KMS-11 (cell line): ENCODE results near the gene TP63.

Experiments used
- H2AFZ ChIP-seq: fragments of 200-600 bp; sonication (generic); 2 replicates; pipeline ENCODE4 v1.6.1; 2016; ENCODE audit warnings: antibody characterized with exemption, mixed run types, low read depth
- H3K27ac ChIP-seq: fragments of 200-600 bp; sonication (generic); 2 replicates; pipeline ENCODE4 v1.6.1; 2016; ENCODE audit warnings: mild to moderate bottlenecking, mixed run types
- H3K27me3 ChIP-seq: fragments of 200-600 bp; sonication (generic); 2 replicates; pipeline ENCODE4 v1.6.1; 2017; ENCODE audit warnings: mild to moderate bottlenecking, low read depth, mixed run types, moderate library complexity; ENCODE audit not compliant: insufficient read depth
- H3K36me3 ChIP-seq: fragments of 200-600 bp; sonication (generic); 2 replicates; pipeline ENCODE4 v1.6.1; 2017; ENCODE audit warnings: mild to moderate bottlenecking, mixed run types; ENCODE audit not compliant: insufficient read depth
- H3K4me1 ChIP-seq: fragments of 200-600 bp; sonication (generic); 2 replicates; pipeline ENCODE4 v1.6.1; 2016; ENCODE audit warnings: mild to moderate bottlenecking, low read depth, mixed run types; ENCODE audit not compliant: poor library complexity, severe bottlenecking
- H3K4me2 ChIP-seq: fragments of 200-600 bp; sonication (generic); 2 replicates; pipeline ENCODE4 v1.7.0; 2016; ENCODE audit warnings: mild to moderate bottlenecking, mixed run types
- H3K4me3 ChIP-seq: fragments of 200-600 bp; sonication (generic); IDR thresholded peaks from 2 replicates; pipeline ENCODE4 v1.6.1; 2017; ENCODE audit warnings: low read depth, low read length, mixed read lengths; ENCODE audit not compliant: insufficient read depth
- H3K79me2 ChIP-seq: fragments of 200-600 bp; sonication (generic); 2 replicates; pipeline ENCODE4 v1.6.1; 2016; ENCODE audit warnings: low read depth, mixed run types; ENCODE audit not compliant: insufficient read depth
- H3K9ac ChIP-seq: fragments of 200-600 bp; sonication (generic); 2 replicates; pipeline ENCODE4 v1.6.1; 2016; ENCODE audit warnings: mild to moderate bottlenecking, mixed run types
- H4K20me1 ChIP-seq: fragments of 200-600 bp; sonication (generic); 2 replicates; pipeline ENCODE4 v1.6.1; 2016; ENCODE audit warnings: mild to moderate bottlenecking, mixed run types; ENCODE audit not compliant: insufficient read depth
- CTCF ChIP-seq: fragments of 200-600 bp; sonication (generic); conservative IDR thresholded peaks from 2 replicates; pipeline ENCODE4 v1.6.1; 2017; ENCODE audit warnings: low read depth, mild to moderate bottlenecking, antibody characterized with exemption, low read length, moderate library complexity, mixed read lengths

The TP63 gene

GRCh38 chr3:189631373-189631408 is at the start of gene TP63:
TP63 (plus strand) TSS chr3:189631389; CDS start chr3:189631516, 127 bp downstream.
- Histone ChIP-seq H3K4me2 (peak within 1 kb of the TSS; percentile 44), H2AFZ (no peak within 1 kb of the TSS), H3K4me1 (peaks cover 19% of the 10 kb centered on the region), H3K27me3 (no peaks in the 10 kb centered on the region), H3K9ac (no peak within 1 kb of the TSS), H3K4me3 (no peak within 1 kb of the TSS), H3K27ac (no peak within 1 kb of the TSS), H3K36me3 (no peaks in the 10 kb centered on the region), H3K79me2 (no peaks in the 10 kb centered on the region), H4K20me1 (no peaks in the 10 kb centered on the region)
- no peak for TF ChIP-seq CTCF

DNA sequence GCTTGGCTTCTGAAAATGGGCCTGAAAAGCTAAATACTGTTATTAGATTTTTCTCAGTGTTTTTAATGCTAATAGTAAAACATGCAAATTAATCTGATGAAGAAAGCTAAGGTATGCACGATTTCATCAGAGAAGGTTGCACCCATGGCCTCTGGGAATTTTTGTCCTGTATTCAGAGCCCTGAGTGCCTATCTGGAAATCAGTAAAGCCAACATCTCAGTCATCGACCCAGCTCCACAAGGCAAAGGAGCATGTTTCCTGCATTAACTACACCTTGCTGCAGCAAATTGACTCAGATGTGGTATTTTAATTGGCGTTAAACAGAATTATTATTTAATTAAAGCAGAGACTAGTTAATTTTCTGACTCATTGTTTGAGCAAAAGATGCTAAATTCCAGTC is 49.0 kb upstream of the TP63 start:
- no peak overlapping the region for H3K4me3 ChIP-seq
- H3K36me3 ChIP-seq, result no peaks in the 10 kb centered on the region
- no peak overlapping the region for H3K9ac ChIP-seq
- H2AFZ ChIP-seq, result no peak overlapping the region
- no peak for TF ChIP-seq CTCF
- H4K20me1 ChIP-seq, result no peaks in the 10 kb centered on the region
- no peak overlapping the region for H3K4me2 ChIP-seq
- no peaks in the 10 kb centered on the region for H3K27me3 ChIP-seq
- peaks cover under 1% of the 10 kb centered on the region for H3K4me1 ChIP-seq
- no peaks in the 10 kb centered on the region for H3K79me2 ChIP-seq
- no peak overlapping the region for H3K27ac ChIP-seq

DNA sequence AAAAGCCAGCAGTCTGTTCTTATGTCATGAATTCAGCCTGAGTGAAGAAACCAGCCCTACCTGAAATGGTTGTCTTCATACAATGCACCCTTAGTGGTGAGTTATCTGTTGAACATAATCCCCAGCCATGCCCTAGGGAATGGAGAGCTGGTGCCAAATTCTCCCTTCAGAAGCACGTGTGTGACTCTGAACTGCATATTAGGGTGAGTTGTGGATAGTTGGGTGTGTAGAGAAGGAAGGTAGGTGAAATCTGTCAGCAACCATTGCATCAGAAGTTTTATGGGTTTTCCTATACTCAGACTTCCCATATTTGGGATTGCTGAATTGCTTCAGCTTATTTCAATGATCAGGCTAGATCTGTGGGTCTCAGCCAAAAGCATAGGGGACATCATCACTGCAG is 46.5 kb upstream of the TP63 start:
- H3K9ac ChIP-seq, result no peak overlapping the region
- no peak overlapping the region for H3K27ac ChIP-seq
- no peak for TF ChIP-seq CTCF
- H3K27me3 ChIP-seq, result no peaks in the 10 kb centered on the region
- no peaks in the 10 kb centered on the region for H4K20me1 ChIP-seq
- no peaks in the 10 kb centered on the region for H3K36me3 ChIP-seq
- H2AFZ ChIP-seq, result no peak overlapping the region
- H3K79me2 ChIP-seq, result no peaks in the 10 kb centered on the region
- H3K4me1 ChIP-seq, result no peaks in the 10 kb centered on the region
- no peak overlapping the region for H3K4me3 ChIP-seq
- no peak overlapping the region for H3K4me2 ChIP-seq

DNA sequence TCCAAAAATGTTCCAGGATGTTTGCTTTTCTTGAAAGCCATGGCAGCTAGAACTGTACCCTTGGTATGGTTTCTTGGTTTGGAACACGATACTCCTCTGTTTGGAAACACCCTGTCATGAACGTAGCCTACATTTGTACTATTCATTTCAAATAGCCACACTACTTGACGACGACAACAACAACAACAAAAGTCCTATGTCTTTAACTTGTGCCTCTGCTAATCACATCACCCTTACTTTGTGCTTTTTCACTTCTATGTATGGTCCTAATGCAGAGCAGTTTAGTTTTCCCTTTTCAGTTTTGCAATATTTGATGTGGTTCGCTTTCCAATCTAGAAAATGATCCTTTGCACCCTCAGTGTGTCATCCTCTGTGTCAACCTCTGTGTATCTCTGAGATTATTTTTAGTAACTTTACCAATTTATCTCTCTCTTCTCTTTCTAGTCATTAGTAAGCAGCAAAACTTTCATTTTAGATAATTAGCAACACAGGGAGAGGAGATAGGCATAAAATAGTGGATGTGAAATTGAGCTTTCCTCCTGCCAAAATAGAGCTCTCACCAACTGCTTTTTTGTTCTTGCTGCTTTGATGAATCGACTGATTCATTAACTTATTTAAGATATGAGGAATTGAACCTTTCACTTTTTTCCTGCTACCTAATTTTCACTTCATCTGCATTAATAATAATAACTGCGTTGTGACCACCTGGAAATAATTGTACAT is 44.1 kb upstream of the TP63 start:
- H3K27me3 ChIP-seq, result no peaks in the 10 kb centered on the region
- no peak overlapping the region for H2AFZ ChIP-seq
- no peak for TF ChIP-seq CTCF
- no peak overlapping the region for H3K4me3 ChIP-seq
- H3K4me1 ChIP-seq, result no peaks in the 10 kb centered on the region
- no peak overlapping the region for H3K4me2 ChIP-seq
- no peaks in the 10 kb centered on the region for H3K79me2 ChIP-seq
- H3K27ac ChIP-seq, result no peak overlapping the region
- H3K36me3 ChIP-seq, result no peaks in the 10 kb centered on the region
- no peak overlapping the region for H3K9ac ChIP-seq
- no peaks in the 10 kb centered on the region for H4K20me1 ChIP-seq

DNA sequence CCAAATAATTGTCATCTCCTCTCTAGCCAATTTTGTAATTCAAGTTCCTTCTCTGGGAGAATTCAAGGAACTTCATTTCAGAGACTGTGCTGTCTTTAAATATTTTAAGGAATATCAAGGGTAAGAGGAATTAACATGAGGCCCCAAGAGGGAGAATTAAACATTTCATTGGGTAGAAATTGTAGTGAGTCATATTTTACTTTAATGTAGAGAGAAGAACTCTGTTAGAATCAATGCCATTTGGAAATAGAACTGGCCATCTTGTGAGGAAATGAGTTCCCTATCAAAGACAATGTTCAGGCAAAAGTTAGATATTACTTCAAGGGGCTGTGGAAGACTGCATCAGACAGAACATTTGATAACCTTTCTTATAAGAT is 43.5 kb upstream of the TP63 start:
- H3K9ac ChIP-seq, result no peak overlapping the region
- no peaks in the 10 kb centered on the region for H3K36me3 ChIP-seq
- no peak for TF ChIP-seq CTCF
- H3K4me3 ChIP-seq, result no peak overlapping the region
- no peak overlapping the region for H2AFZ ChIP-seq
- no peak overlapping the region for H3K27ac ChIP-seq
- H3K27me3 ChIP-seq, result no peaks in the 10 kb centered on the region
- H4K20me1 ChIP-seq, result no peaks in the 10 kb centered on the region
- no peaks in the 10 kb centered on the region for H3K79me2 ChIP-seq
- no peaks in the 10 kb centered on the region for H3K4me1 ChIP-seq
- H3K4me2 ChIP-seq, result no peak overlapping the region
